Measurements from ENCODE around the gene ALX1.
"Not testable (repeated sequence)": the region's sequence is repeated elsewhere in the genome, so short reads cannot be mapped to it uniquely, and the experiment has no call there.

Gene ALX1

DNA sequence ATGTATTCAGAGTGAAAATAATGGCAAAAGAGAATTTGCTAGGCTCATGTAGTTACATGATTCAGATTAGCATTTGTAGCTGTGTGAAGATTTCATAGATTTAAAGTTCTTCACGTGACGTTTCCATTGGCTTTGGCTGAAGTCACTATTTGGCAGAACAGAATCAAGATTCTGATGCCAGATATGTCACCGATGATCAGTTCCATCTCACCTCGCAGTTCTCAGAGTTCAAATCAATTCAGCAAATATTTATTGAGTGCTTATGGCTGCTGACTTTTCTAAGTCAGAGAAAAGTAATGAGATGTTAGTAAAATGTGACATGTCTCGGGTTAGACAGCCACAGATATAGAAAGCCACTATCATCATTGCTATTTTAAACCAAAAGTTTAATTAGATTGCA lies 28.4 kb downstream of the ALX1 start:
- DNase-seq = no peak

DNA sequence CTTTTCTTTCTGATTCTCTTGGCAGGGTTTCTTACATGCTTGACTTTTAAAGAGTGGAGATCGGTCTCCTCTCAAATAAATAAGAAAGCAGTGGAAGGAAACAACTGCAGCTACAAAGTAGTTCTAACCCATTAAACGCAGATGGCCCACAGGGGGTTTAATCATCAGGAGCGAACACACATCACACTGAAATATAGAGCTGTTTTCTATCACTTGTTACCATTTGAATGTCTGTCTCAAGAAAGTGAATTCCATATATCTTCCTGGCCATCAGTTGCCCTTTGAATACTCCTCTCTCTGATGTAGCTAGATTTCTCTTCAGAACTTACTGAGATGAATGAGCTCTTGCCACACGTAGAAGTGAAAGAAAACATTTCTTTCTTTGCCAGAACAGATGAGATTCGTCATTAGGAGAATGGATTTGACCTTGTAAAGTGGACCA lies 29.1 kb downstream of the ALX1 start:
- no peak for DNase-seq

DNA sequence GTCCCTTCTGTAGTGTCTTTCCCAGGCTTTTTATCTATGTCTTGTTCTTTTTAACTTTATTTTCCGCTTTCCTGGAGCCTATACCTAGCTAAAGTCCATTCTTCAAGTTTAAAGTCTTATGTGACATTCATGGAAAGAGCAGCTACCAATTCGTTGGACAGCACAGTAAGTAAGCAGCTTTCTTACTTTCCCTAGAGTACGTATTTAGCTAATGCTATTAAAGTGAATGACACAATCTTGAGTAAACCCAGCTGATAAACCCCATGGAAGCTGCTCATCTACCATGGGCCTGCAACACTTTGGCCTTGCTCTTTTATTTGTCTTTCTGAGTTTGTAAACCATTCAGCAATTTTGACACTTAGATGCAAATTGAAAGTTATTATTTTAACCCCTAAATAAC lies 30.0 kb downstream of the ALX1 start:
- no peak for DNase-seq

DNA sequence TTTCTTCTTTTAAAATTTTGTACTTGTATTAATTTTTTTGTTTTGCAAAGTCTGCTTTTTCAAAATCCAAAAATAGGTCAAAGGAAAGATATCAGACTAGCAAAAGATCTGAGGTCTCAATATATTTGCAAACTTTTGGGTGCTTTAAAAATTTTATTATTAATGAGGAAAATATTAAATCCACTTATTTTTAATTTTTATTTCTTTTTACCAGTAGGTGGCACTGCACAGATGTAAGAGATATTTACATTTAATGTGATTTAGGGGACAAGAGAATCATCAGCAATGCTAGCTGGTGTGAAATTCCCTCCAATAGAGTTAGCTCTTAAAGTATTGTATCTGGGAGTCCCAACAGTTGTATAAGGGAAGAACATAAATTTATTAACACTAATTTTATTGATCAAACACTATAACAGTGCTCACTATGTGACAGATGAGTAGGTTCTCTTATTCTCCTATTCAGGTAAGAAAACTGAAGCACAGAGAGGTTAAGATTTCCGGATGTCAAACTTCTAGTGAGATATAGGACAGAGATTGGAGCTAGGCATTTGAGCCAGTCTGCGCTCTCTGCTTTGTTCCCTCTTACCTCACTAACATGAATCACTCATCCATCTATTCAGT lies 30.5 kb downstream of the ALX1 start:
- DNase-seq = no peak

GRCh38 chr12:85317866-85318636 lies 38.0 kb downstream of the ALX1 start:
- DNase-seq = not testable (repeated sequence)

- no peak for DNase-seq
These were observed 42.7 kb downstream of the ALX1 start for GRCh38 chr12:85322715-85323114.

- DNase-seq = no peak
These were observed 45.4 kb downstream of the ALX1 start for GRCh38 chr12:85325442-85325841.

- DNase-seq = peak in 1 of 2 experiments; percentile 59
These were observed 49.9 kb downstream of the ALX1 start for GRCh38 chr12:85329913-85330312.

GRCh38 chr12:85348779-85349178 lies 68.8 kb downstream of the ALX1 start:
- DNase-seq = no peak

DNA sequence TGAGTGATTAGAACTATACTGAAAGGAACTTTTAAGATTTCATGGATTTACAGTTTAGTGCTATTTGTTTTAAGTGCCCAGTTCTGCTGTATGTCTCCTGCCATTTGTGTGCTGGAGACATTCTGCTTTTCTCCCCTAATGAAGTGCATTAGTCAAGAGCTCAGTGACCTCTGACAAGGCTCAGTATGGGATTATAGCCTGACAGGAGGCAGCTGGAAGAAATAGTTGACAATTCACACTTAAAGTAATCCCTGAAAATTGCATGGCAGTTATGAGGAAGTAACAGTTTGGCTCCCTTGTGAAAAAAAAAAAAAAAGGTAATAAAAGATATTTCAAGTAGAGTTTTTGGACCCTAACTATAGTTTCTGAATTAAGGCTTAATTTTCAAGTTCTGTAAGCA lies 70.3 kb downstream of the ALX1 start:
- DNase-seq = no peak
